Measurements from ENCODE around the gene PPP1R3D. TPM values are rescaled to one million over a fixed set of nuclear protein-coding genes. Genes with fewer than 3 reads are reported as not detected.

The PPP1R3D gene
- total RNA-seq, 4 donors from 2014 or later, result 5.1 to 8.7 (median 6.8) TPM

- TF ChIP-seq CTCF (IDR thresholded peaks at IDR 0.05; ENCODE audit: low read depth), result no peak
These were observed 27.5 kb downstream of the PPP1R3D start for GRCh38 chr20:59912609-59913008.

- TF ChIP-seq CTCF (IDR thresholded peaks at IDR 0.05; ENCODE audit: low read depth), result no peak
These were observed 29.1 kb downstream of the PPP1R3D start for GRCh38 chr20:59911041-59911440.

- TF ChIP-seq CTCF (IDR thresholded peaks at IDR 0.05; ENCODE audit: low read depth), result no peak
These were observed 31.2 kb downstream of the PPP1R3D start for GRCh38 chr20:59908855-59909254.

- TF ChIP-seq CTCF (IDR thresholded peaks at IDR 0.05; ENCODE audit: low read depth), result no peak
These were observed 36.5 kb downstream of the PPP1R3D start for GRCh38 chr20:59903621-59904020.

GRCh38 chr20:59902470-59902869 lies 37.6 kb downstream of the PPP1R3D start:
- TF ChIP-seq CTCF (IDR thresholded peaks at IDR 0.05; ENCODE audit: low read depth), result no peak

GRCh38 chr20:59895908-59896307 lies 44.2 kb downstream of the PPP1R3D start:
- TF ChIP-seq CTCF (IDR thresholded peaks at IDR 0.05; ENCODE audit: low read depth), result no peak

- TF ChIP-seq CTCF (IDR thresholded peaks at IDR 0.05; ENCODE audit: low read depth), result no peak
These were observed 48.5 kb downstream of the PPP1R3D start for GRCh38 chr20:59891581-59891980.
